ENCODE results near the gene CAMTA1.
A peak's percentile ranks its signal among the peaks of the same experiment; 100 is the strongest.

The CAMTA1 gene

DNA sequence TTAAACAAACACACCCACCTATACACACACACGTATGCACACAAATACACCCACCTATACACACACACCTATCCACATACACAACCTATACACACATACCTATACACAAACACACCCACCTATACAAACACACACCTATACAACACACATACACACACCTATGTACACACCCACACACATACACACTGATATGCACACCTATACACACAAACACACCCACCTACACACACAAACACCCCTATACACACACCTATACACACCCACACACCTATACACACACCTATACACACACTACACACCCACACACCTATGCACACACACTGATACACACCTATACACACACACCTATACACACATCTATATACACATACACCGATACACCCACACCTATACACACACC lies 870.1 kb downstream of the CAMTA1 start:
- no peak for DNase-seq

DNA sequence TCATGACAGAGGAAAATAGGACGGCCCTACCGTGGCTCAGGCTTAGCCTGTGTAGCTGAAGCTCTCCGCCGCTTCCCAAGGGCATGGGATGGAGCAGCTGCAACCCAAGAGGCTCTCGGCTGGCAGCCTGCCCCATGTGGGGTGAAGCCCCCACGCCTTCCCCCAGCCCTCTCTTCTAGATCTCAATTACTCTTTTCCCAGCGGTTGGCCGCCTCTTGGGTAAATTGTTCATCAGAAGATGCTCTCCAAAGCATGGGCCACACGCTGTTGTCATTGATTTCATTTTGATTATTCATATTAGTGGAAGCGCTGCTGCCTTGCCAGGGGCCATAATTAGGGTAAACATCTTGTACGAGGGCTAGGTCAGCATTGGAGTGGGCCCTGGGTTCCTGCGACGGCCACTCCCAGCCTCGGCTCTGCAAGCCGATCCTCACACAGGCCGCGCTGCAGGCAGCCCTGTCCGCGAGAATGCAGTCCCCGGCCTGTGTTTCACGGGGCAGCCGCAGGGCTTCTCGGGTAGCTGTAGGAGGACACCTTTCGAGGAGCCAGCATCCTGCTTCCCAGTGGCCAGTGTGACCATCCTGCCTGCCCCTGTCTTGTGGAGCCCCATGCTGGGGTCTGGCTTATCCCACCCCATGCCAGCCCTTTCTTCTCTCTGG lies 871.4 kb downstream of the CAMTA1 start:
- no peak for DNase-seq

DNA sequence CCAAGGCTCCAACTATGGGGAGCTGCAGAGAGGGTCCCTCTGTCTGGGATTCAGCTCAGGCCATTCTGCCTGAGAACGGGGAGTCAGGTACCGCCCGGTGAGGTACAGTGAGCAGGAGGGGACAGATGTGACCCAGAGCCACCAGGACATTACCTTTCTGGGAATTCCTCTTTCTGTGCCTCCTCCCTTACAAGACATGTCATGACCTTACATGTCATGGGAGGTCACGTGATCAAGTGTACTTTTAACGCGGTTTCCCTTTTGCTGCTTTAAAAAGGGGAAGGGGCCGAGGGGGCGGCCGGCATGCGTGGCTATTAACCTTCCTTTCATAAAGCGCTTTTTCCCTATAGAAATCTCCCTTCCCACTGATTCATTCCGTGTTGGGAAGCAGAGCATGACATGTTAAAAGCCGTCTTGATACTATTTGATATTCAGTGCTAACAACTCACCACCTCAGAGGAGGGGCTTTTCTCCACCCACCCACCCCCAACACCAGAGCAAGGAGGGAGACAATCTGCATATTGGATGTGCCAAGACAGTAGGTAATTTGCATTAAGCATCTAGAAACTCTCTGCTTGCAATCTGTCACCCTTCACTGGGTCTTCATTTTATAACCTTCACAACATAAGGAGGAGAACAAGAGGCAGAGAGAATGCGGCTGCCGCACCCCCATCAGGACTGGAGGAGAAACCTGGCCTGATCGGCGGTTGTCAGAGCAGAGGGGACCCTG lies 872.2 kb downstream of the CAMTA1 start:
- DNase-seq, result no peak

DNA sequence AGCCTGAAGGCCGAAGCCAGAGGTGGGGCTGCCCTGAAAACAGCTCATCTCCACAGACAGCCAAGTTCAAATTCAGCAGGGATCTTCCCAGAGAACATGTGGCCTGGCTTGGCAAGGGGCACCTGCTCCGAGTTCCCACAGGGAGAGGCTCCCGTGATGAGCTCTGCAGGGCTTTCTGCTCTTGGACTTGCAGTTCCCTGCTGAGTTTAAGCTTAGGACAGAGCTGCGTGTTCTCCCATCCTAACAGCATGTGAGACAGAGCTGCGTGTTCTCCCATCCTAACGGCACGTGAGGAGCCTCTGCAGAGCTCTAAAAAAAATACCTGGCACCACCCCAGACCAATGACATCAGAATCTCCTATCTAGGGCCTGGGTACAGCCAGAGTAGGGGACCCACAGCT lies 872.8 kb downstream of the CAMTA1 start:
- DNase-seq, result no peak

DNA sequence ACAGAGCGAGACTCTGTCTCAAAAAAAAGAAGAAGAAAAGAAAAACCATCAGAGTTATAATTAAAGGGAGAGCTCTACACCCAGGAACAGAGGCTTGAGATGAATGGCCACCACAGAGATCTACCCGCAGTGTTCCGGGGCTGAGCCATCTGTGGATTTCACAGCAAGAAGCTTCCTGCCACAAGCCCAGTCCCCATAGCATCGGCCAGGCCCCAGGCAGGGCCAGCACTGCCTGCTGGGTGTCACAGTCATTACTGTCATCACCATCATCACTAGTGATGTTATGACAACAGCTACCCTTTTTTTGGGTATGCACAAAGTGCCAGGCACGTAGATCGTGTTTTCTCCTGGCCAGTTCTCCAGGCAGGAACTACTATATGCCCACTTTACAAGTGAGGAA lies 874.3 kb downstream of the CAMTA1 start:
- DNase-seq, result no peak

DNA sequence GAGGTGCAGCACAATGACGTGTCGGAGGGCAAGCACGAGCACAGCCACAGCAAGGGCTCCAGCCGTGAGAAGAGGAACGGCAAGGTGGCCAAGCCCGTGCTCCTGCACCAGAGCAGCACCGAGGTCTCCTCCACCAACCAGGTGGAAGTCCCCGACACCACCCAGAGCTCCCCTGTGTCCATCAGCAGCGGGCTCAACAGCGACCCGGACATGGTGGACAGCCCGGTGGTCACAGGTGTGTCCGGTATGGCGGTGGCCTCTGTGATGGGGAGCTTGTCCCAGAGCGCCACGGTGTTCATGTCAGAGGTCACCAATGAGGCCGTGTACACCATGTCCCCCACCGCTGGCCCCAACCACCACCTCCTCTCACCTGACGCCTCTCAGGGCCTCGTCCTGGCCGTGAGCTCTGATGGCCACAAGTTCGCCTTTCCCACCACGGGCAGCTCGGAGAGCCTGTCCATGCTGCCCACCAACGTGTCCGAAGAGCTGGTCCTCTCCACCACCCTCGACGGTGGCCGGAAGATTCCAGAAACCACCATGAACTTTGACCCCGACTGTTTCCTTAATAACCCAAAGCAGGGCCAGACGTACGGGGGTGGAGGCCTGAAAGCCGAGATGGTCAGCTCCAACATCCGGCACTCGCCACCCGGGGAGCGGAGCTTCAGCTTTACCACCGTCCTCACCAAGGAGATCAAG lies 878.3 kb downstream of the CAMTA1 start:
- no peak for DNase-seq

DNA sequence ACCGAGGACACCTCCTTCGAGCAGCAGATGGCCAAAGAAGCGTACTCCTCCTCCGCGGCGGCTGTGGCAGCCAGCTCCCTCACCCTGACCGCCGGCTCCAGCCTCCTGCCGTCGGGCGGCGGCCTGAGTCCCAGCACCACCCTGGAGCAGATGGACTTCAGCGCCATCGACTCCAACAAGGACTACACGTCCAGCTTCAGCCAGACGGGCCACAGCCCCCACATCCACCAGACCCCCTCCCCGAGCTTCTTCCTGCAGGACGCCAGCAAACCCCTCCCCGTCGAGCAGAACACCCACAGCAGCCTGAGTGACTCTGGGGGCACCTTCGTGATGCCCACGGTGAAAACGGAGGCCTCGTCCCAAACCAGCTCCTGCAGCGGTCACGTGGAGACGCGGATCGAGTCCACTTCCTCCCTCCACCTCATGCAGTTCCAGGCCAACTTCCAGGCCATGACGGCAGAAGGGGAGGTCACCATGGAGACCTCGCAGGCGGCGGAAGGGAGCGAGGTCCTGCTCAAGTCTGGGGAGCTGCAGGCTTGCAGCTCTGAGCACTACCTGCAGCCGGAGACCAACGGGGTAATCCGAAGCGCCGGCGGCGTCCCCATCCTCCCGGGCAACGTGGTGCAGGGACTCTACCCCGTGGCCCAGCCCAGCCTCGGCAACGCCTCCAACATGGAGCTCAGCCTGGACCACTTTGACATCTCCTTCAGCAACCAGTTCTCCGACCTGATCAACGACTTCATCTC lies 879.1 kb downstream of the CAMTA1 start:
- DNase-seq, result no peak

DNA sequence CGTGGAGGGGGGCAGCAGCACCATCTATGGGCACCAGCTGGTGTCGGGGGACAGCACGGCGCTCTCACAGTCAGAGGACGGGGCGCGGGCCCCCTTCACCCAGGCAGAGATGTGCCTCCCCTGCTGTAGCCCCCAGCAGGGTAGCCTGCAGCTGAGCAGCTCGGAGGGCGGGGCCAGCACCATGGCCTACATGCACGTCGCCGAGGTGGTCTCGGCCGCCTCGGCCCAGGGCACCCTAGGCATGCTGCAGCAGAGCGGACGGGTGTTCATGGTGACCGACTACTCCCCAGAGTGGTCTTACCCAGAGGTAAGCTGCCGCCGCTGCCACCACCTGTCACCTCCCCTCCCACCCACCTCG lies 879.6 kb downstream of the CAMTA1 start:
- DNase-seq, result no peak

DNA sequence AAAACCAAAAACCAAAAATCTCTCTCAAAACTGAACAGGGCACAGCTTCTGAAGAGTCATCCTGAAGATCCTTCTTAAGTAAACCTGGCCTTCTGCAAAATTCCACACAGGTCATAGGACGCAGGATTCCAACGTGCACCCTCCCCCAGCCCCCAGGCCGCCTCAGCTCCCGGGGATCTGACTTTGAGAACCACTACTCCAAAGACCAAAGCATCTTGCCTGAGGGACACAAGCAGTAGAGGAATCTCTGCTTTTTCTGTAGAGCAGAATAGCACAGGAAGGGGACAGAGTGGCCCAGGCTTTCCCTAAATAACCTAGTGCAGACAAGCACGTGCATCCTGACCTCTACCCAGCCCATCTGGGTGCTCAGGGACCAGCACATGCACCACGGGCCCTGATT lies 881.0 kb downstream of the CAMTA1 start:
- no peak for DNase-seq

DNA sequence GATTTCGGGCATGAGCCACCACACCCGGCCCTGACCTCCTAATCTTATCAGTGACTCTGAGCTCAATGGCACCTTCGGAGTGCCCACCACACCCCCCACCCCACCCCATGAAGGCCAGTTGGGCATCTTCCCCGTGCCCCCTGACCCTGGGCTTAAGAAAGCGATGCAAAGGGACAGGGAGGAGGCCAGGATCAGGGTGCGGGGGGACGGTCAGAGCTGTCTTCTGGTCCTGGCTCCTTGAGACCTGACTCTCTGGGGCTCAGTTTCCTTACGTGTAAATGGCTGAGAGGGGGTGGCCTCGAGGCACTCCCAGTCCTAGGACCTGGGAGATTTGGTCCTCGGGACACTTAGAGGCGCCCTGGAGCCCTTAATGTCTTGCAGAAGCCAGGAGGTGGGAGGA lies 881.9 kb downstream of the CAMTA1 start:
- DNase-seq, result no peak

DNA sequence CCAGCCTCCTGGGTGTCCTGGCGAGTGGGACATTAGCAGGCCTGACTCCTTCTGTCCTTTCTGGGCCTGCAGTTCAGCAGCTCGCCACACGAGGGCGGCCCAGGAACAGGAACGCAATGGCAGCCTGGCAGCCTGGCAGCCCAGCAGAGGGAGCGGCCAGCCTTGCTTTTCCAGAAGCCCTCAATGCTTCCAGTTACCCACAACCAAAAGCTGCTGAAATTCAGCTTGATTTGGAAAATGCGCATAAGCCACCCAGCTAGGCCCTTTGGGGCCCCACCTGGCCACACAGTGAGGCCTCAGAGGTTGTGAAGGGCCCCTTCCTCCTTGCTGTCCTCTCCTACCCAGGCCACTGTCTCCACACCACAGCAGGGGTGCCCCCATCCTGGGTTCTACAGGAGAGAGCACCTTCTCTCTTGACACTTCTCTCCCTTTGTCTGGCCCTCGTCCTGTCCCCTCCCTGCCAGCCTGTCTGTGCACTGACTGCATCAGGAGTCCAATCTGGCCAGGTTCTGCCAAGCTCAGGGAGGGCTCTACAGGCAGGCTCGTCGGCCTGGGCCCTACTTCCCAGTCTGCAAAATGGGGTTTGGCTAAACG lies 882.5 kb downstream of the CAMTA1 start:
- peak; percentile 82 for DNase-seq

DNA sequence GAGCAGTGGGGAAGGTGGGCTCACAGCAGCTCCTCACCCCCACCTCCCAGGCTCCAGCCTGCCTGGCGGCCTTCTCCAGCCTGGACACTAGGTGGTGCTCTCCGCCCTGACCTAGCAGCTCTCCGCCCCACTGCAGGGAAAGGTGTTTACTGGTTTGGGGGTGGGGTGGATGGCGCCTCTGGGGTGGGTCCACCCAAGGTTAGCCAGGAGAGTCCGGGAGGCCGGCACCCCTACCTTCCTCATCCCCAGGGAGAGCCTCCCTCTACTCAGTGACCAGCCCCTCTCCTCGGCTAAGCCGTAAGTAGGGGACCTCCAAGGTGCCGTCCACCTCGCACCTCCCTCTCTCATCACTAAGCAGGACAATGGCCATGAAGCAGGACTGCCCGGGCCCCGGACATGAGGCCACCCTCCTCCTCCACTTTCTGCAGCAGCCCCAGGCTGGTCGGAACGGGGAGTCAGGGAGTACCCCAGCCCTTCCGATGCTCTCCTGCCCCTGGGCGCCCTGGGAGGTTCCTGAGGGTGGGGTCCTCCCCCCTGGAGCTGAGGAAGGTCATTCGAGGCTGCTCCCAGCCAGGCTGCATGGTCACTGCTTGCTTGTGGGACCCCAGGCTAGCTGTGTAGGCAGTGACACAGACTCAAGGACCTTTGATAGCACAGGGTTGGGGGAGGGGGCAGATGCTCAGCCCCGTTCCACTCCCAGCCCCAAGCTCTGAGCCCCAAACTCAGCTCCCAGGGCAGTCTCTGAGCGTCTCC lies 884.5 kb downstream of the CAMTA1 start:
- DNase-seq, result peak; percentile 60

DNA sequence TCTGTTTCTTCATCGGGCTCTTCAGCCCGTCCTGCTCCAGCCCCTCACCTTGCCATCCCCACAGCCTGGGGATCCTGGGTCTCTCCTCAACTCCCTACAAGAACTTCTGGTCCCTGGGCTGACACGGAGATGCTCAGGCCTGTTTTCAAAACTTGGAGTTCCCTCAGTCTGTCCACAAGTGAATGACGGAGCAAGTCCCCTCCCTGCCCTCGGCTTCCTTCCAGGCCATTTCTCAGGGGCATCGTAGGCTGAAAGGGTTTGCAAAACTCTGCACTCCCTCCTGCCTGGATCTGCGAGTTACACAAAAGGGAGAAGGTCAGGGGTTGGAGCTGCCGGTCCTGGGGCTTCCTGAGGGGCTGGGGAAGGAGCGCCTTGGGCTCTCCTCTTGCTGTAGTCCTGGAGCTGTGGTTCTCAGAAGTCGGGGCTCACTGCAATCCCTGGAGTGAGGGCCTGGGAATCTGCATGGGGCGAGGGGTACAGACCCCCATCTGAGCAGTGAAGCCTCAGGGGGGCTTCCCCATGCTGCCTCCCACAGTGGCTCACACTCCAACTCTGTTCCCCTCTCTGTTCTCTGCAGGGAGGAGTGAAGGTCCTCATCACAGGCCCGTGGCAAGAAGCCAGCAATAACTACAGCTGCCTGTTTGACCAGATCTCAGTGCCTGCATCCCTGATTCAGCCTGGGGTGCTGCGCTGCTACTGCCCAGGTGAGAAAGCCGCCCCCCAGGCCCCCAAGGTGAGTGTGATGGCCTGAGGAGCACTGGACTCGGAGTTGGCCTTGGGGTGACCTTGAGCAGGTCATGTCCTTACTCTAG lies 885.3 kb downstream of the CAMTA1 start:
- no peak for DNase-seq

DNA sequence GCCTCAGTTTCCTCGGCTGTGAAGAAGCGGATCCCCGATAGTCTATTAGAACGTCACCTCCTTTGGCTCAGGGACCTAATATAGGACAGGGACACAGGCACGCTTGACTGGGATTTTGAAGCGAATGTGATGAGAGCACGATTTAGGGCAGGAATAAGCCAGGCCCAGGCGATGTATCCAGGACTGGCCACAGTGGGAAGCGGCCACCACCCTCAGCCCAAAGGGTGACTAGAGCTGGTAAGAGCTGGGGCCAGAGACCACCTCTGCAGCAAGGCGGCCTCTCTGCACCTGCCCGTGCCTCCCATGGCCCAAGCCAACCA lies 885.9 kb downstream of the CAMTA1 start:
- DNase-seq, result no peak

DNA sequence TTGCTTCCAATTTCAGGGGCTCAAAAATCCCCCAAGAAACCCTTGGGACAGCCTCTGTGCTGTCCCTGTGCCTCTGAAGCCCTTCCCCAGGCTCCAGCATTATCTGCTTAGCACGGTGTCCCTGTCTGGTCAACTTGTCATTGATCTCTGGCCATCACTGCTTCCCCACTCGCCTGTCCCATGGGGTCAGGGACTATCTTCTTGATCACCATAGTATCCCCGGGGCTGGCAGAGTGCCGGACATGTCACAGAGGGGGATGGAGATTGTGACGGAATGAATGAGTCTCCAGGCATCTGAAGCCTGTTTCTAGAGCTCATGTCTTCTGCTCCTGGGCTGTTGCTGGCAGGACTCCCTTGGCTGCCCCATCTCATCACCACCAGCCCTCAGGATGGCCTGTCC lies 886.4 kb downstream of the CAMTA1 start:
- DNase-seq, result no peak

DNA sequence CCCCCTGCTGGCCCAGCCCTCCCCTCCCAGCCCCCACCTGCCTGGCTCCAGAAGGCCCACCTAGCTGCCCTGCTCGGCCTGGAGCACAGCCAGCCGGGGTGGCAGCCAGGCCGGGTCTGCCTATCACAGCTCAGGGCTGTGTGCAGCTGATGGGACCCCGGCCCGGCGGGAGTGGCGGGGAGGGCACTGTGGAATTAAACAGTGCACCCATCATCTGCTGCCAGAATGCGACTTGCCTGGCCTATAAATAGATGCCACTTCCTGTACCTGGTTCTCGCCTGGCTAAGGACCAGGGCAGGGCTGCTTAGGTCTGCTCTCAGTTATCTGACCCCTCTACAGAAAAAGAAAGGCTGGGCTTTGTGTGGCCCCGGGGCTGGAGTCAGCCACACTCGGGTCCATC lies 887.6 kb downstream of the CAMTA1 start:
- DNase-seq, result no peak

DNA sequence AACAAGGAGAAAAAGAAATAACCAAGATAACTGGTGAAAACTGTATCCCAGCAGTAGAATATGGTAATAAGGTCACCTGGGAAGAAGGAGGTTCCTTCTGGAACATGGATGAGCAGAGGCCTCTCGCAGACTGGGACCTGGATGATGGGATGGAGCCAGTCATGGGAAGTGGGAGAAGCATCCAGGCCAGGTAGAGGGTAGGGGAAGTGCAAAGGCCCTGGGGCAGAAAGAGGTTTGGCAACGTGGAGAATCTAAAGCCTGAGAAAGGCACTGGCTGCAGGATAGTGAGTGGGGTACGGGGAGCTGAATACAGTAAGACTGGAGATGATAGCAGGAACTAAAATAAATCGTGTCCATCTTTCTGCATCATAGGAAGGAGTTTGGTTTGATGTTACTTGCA lies 889.7 kb downstream of the CAMTA1 start:
- no peak for DNase-seq

DNA sequence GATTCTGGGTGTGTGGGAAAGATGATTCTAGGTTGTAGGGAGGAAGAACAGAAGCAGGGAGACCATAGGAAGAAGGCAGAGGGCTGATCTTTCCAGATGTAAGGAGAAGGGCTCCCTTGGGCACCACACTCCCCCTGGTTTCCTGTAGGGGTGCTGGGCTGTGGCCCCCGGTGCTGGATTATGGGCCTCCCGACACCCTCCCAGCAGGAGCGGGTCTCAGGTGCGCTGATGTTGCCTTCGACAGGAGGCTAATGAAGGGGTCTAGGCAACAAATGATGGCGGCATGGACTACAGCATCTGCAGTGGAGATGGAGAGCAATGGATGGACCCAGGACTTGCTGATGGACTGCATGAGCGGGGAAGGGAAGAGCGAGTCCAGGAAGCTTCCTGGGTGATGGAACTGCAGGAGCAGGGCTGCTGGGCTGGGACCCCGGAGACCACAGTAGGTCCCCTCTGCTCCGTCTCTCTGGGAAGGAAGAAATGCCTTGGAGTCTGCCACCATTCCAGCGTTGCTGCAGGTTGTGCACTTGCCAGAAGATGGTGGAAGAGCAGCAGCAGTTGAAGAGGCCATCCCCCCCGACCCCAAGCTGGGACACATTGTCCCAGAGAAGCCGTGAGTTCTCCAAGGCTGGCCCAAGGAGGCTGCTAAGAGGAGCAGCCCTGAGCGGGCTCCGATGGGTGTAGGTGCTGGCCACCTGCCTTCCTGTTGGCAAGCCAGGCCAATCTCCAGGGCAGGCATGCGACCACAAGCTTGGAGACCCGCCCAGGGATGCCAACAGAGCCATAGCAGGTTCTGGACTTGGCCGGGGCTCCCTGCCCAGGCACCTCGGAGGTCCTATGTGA lies 890.4 kb downstream of the CAMTA1 start:
- no peak for DNase-seq

DNA sequence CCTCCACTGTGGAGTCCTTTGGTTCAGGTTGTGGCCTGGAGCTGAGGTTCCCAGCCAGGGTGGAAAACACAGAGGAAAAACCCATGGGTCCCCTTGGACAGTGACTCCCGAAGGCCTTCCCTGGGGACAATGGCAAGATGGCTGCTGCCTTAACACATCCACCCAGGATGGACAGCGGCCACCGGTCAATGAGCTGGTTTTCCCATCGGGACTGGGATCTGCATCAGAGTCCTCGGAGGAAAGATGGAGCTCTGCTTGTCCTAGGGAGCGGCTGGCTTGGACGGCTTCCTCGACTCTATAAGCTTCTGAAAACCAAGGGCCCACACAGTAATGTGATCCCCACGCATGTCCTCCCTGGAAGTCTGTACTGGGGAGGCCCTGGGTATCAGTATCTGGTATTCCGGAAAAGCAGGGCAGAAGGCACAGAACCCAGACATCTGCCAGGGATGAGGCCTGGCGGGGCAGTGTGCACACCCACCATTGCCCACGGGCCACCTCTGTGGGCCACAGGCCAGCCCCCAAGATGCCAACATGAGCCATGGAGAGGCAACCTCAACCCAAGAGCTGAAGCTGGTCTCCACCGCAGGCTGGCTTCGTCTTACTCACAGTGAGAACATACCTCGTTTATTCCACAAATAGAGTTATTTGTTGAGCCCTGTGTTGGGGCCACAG lies 891.2 kb downstream of the CAMTA1 start:
- DNase-seq, result no peak

DNA sequence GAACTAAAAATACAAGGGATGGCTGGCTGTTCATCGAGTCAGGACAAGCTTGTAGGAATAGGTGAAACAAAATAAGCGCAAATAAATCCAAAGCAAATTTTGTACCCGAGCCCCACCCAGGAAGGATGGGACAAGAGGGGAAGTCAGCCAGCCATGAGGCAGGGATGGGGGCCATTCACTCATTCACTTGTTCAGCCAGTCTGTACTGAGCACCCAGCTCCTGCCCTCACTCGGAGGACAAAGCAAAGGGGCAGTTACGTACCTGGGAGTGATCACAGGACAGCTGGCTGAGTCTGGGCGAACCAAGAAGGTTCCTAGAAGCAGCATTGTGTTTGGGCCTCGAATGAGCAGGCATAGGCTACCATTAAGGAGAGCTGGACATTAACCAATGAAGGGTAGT lies 891.9 kb downstream of the CAMTA1 start:
- no peak for DNase-seq
